H1 (cell line): ENCODE results near the gene RAB3B.

Experiments
- CHD1 ChIP-seq: IDR thresholded peaks from 2 replicates; pipeline ENCODE4 v1.6.1; 2012; ENCODE audit warnings: low read depth, low read length, improper control_type of control experiment
- CREB1 ChIP-seq: IDR thresholded peaks from 2 replicates; pipeline ENCODE4 v1.6.1; 2012; ENCODE audit warnings: inconsistent platforms
- EP300 ChIP-seq, 2 experiments: IDR thresholded peaks; 1 replicate in 1 of 2; 2 replicates in 1 of 2; pipeline ENCODE4 v1.6.1; 2011 to 2012; ENCODE audit warnings: low read depth in 2 of 2, low read length in 2 of 2, mild to moderate bottlenecking in 2 of 2, borderline replicate concordance in 1 of 2, inconsistent platforms in 1 of 2, moderate library complexity in 1 of 2
- EZH2 ChIP-seq: fragments of 200-600 bp; sonication (generic); IDR thresholded peaks from 2 replicates; pipeline ENCODE4 v1.7.1; 2012; ENCODE audit warnings: low read depth, mild to moderate bottlenecking, moderate library complexity, low read length, inconsistent platforms; ENCODE audit not compliant: severe bottlenecking
- GTF2F1 ChIP-seq: IDR thresholded peaks from 2 replicates; pipeline ENCODE4 v1.6.1; 2012; ENCODE audit warnings: low read depth, low read length, improper control_type of control experiment, borderline replicate concordance
- KDM1A ChIP-seq: fragments of 200-600, 300-600 bp; sonication (generic); IDR thresholded peaks from 2 replicates; pipeline ENCODE4 v1.7.1; 2016; ENCODE audit warnings: mild to moderate bottlenecking, low read length, borderline replicate concordance
- POLR2AphosphoS5 ChIP-seq: IDR thresholded peaks from 2 replicates; pipeline ENCODE4 v1.6.1; 2011; ENCODE audit warnings: low read depth, low read length
- TEAD4 ChIP-seq: IDR thresholded peaks from 2 replicates; pipeline ENCODE4 v1.6.1; 2012; ENCODE audit warnings: low read depth, low read length, inconsistent platforms, mixed read lengths
- TF ChIP-seq, protein P1 (sequence below), 3 experiments: IDR thresholded peaks; 1 replicate in 2 of 3; 2 replicates in 1 of 3; pipeline versions ENCODE4 v1.5.1 to v1.6.1; 2011; ENCODE audit warnings: low read length in 3 of 3, mild to moderate bottlenecking in 3 of 3, inconsistent platforms in 2 of 3, low read depth in 1 of 3, moderate library complexity in 1 of 3; ENCODE audit not compliant: insufficient read depth in 1 of 3; ENCODE audit errors: control extremely low read depth in 1 of 3

DNA sequence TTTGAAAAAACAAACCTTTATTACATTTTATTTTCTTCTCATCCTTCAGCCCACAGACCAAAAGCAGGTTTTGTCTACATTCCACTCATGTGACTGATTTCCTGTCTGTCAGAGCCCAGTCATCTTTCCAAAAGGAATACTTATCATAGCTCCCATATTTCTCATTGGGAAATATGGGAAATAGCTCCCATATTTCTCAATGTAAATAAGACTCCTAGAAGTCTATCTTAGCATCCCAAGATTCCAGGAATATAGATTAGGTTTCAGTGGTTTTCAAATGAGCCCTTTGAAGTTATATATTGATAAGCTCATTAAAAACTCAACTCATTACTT, 92.8 kb downstream of the RAB3B start:
- TF ChIP-seq POLR2AphosphoS5 = no peak
- TF ChIP-seq CREB1 = no peak
- no peak for TF ChIP-seq TEAD4
- TF ChIP-seq GTF2F1 = no peak
- TF ChIP-seq KDM1A = no peak
- TF ChIP-seq CHD1 = no peak
- TF ChIP-seq, protein P1, sequence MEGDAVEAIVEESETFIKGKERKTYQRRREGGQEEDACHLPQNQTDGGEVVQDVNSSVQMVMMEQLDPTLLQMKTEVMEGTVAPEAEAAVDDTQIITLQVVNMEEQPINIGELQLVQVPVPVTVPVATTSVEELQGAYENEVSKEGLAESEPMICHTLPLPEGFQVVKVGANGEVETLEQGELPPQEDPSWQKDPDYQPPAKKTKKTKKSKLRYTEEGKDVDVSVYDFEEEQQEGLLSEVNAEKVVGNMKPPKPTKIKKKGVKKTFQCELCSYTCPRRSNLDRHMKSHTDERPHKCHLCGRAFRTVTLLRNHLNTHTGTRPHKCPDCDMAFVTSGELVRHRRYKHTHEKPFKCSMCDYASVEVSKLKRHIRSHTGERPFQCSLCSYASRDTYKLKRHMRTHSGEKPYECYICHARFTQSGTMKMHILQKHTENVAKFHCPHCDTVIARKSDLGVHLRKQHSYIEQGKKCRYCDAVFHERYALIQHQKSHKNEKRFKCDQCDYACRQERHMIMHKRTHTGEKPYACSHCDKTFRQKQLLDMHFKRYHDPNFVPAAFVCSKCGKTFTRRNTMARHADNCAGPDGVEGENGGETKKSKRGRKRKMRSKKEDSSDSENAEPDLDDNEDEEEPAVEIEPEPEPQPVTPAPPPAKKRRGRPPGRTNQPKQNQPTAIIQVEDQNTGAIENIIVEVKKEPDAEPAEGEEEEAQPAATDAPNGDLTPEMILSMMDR (IDR thresholded peaks at IDR 0.05; ENCODE audit: control extremely low read depth in 1 of 3, insufficient read depth in 1 of 3, low read depth in 1 of 3, low read length in 3 of 3) = no peak
- no peak for TF ChIP-seq EZH2
- no peak for TF ChIP-seq EP300 (IDR thresholded peaks at IDR 0.05; ENCODE audit: borderline replicate concordance in 1 of 2, low read depth in 2 of 2, low read length in 2 of 2)
